ENCODE data around the gene SPX.

Gene SPX

GRCh38 chr12:21573733-21574358 is 47.8 kb downstream of the SPX start:
- FAIRE-seq (no peak), DNase-seq (ENCODE audit: insufficient read length, low spot score) (no peak)

- DNase-seq (ENCODE audit: insufficient read length, low spot score) (no peak), FAIRE-seq (no peak)
These were observed 50.3 kb downstream of the SPX start for GRCh38 chr12:21576431-21576830.

- FAIRE-seq (no peak), DNase-seq (ENCODE audit: insufficient read length, low spot score) (no peak)
These were observed 51.4 kb downstream of the SPX start for GRCh38 chr12:21577516-21577915.

GRCh38 chr12:21580748-21581516 is 54.8 kb downstream of the SPX start:
- FAIRE-seq: no peak
- DNase-seq (ENCODE audit: insufficient read length, low spot score): no peak

All from GM19239 (cell line).